OCI-LY1 (cell line): ENCODE data around the gene PUSL1.

Experiments used
- EZH2 ChIP-seq: fragments of 200-600 bp; sonication (generic), shearing (Covaris generic); IDR thresholded peaks from 2 replicates; pipeline ENCODE4 v1.8.0; 2017; ENCODE audit warnings: borderline replicate concordance, mixed run types, mild to moderate bottlenecking, antibody characterized with exemption, low read length, moderate library complexity, mixed read lengths
- TF ChIP-seq, protein P1 (sequence below): fragments of 200-600 bp; sonication (generic), shearing (Covaris generic); IDR thresholded peaks from 2 replicates; pipeline ENCODE4 v1.5.1; 2017; ENCODE audit warnings: mild to moderate bottlenecking, antibody characterized with exemption, low read length, moderate library complexity, mixed read lengths

DNA sequence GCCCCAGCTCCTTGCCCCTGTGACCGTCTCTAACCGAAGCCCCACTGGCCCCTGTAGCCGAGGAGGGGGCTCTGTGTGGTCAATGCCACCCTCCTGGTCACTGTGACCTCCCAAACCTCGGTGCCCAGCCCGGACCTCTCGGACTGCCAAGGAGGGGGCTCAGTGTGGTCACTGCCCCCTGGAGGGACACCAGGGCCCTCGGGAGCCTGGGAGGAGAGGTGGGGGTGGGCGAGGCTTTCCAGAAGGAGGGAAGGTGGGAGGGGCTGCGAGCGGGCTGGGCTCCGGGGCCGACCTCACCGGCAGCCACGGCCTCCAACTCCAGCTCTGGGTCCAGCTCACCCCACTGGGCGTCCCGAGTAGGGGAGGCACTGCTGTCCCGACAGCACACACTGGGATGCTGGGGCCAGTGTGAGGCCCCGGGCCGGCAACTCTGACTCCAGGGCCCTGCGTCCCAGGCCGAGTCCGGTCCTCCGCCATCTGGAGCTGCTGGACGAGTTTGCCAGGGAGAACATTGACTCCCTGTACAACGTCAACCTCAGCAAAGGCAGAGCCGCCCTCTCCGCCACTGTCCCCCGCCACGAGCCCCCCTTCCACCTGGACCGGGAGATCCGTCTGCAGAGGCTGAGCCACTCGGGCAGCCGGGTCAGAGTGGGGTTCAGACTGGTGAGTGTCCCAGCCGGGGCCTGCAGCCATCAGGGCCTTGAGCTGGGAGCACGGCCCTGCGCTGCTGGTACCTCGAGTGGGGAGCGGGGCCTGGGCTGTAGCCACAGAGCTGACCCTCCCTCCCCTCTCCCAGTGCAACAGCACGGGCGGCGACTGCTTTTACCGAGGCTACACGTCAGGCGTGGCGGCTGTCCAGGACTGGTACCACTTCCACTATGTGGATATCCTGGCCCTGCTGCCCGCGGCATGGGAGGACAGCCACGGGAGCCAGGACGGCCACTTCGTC is 21.8 kb upstream of the PUSL1 start:
- TF ChIP-seq, protein P1, sequence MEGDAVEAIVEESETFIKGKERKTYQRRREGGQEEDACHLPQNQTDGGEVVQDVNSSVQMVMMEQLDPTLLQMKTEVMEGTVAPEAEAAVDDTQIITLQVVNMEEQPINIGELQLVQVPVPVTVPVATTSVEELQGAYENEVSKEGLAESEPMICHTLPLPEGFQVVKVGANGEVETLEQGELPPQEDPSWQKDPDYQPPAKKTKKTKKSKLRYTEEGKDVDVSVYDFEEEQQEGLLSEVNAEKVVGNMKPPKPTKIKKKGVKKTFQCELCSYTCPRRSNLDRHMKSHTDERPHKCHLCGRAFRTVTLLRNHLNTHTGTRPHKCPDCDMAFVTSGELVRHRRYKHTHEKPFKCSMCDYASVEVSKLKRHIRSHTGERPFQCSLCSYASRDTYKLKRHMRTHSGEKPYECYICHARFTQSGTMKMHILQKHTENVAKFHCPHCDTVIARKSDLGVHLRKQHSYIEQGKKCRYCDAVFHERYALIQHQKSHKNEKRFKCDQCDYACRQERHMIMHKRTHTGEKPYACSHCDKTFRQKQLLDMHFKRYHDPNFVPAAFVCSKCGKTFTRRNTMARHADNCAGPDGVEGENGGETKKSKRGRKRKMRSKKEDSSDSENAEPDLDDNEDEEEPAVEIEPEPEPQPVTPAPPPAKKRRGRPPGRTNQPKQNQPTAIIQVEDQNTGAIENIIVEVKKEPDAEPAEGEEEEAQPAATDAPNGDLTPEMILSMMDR: no peak
- no peak for TF ChIP-seq EZH2
